ENCODE measurements around the gene RASSF3.

RASSF3 gene

GRCh38 chr12:64566831-64567517, 43.3 kb upstream of the RASSF3 start:
- H4K20me1 ChIP-seq (ENCODE audit: insufficient read depth, low read length, poor library complexity, severe bottlenecking), result no peaks in the 10 kb centered on the region
- H3K9me3 ChIP-seq (ENCODE audit: insufficient read depth, low read depth, low read length), result no peaks in the 10 kb centered on the region
- TF ChIP-seq EZH2phosphoT487 (IDR thresholded peaks at IDR 0.05; ENCODE audit: borderline replicate concordance) (no peak), CTCF (conservative IDR thresholded peaks at IDR 0.05; ENCODE audit: low read length) (no peak)
- no peak overlapping the region for H3K4me3 ChIP-seq (ENCODE audit: low read length, poor library complexity, severe bottlenecking)
- no peak overlapping the region for H3K9ac ChIP-seq (ENCODE audit: low read depth, low read length, poor library complexity, severe bottlenecking)
- peaks cover 6% of the 10 kb centered on the region for H3K4me1 ChIP-seq (ENCODE audit: insufficient read depth, low read length, poor library complexity, severe bottlenecking)
- no peaks in the 10 kb centered on the region for H3K27me3 ChIP-seq (ENCODE audit: insufficient read depth, low read length, poor library complexity, severe bottlenecking)
- H3F3A ChIP-seq (ENCODE audit: low read depth), result no peaks in the 10 kb centered on the region
- H3K79me2 ChIP-seq (ENCODE audit: insufficient read depth, low read length), result no peaks in the 10 kb centered on the region
- peak overlapping the region; percentile 27; the same call in 1 of the 2 replicates for H2AFZ ChIP-seq (ENCODE audit: low read length)
- no peaks in the 10 kb centered on the region for H3K9me2 ChIP-seq (replicated peaks; ENCODE audit: low read depth, low read length)
- no peak overlapping the region for H3K4me2 ChIP-seq (ENCODE audit: low read depth, low read length, poor library complexity, severe bottlenecking)
- no peaks in the 10 kb centered on the region for H3K36me3 ChIP-seq (ENCODE audit: insufficient read depth, low read length)

- Histone ChIP-seq H3F3A (ENCODE audit: low read depth) (no peaks in the 10 kb centered on the region), H3K9me2 (replicated peaks; ENCODE audit: low read depth, low read length) (no peaks in the 10 kb centered on the region), H3K79me2 (ENCODE audit: insufficient read depth, low read length) (no peaks in the 10 kb centered on the region), H3K9ac (ENCODE audit: low read depth, low read length, poor library complexity, severe bottlenecking) (no peak overlapping the region), H3K4me3 (ENCODE audit: low read length, poor library complexity, severe bottlenecking) (no peak overlapping the region), H3K36me3 (ENCODE audit: insufficient read depth, low read length) (no peaks in the 10 kb centered on the region), H3K4me1 (ENCODE audit: insufficient read depth, low read length, poor library complexity, severe bottlenecking) (peaks cover 6% of the 10 kb centered on the region), H3K27me3 (ENCODE audit: insufficient read depth, low read length, poor library complexity, severe bottlenecking) (no peaks in the 10 kb centered on the region), H2AFZ (ENCODE audit: low read length) (no peak overlapping the region), H3K9me3 (ENCODE audit: insufficient read depth, low read depth, low read length) (no peaks in the 10 kb centered on the region), H3K4me2 (ENCODE audit: low read depth, low read length, poor library complexity, severe bottlenecking) (no peak overlapping the region), H4K20me1 (ENCODE audit: insufficient read depth, low read length, poor library complexity, severe bottlenecking) (no peaks in the 10 kb centered on the region)
- TF ChIP-seq CTCF (conservative IDR thresholded peaks at IDR 0.05; ENCODE audit: low read length), result no peak
- TF ChIP-seq EZH2phosphoT487 (IDR thresholded peaks at IDR 0.05; ENCODE audit: borderline replicate concordance), result no peak
Measured at GRCh38 chr12:64567570-64567969, 42.7 kb upstream of the RASSF3 start.

- Histone ChIP-seq H3K27me3 (ENCODE audit: insufficient read depth, low read length, poor library complexity, severe bottlenecking) (no peaks in the 10 kb centered on the region), H3K9ac (ENCODE audit: low read depth, low read length, poor library complexity, severe bottlenecking) (no peak overlapping the region), H3K9me2 (replicated peaks; ENCODE audit: low read depth, low read length) (no peaks in the 10 kb centered on the region), H3K36me3 (ENCODE audit: insufficient read depth, low read length) (no peaks in the 10 kb centered on the region), H3K79me2 (ENCODE audit: insufficient read depth, low read length) (no peaks in the 10 kb centered on the region), H2AFZ (ENCODE audit: low read length) (no peak overlapping the region), H3K4me2 (ENCODE audit: low read depth, low read length, poor library complexity, severe bottlenecking) (no peak overlapping the region), H3K4me3 (ENCODE audit: low read length, poor library complexity, severe bottlenecking) (no peak overlapping the region), H3K4me1 (ENCODE audit: insufficient read depth, low read length, poor library complexity, severe bottlenecking) (peaks cover 6% of the 10 kb centered on the region), H4K20me1 (ENCODE audit: insufficient read depth, low read length, poor library complexity, severe bottlenecking) (no peaks in the 10 kb centered on the region), H3K9me3 (ENCODE audit: insufficient read depth, low read depth, low read length) (no peaks in the 10 kb centered on the region), H3F3A (ENCODE audit: low read depth) (no peaks in the 10 kb centered on the region)
- TF ChIP-seq CTCF (conservative IDR thresholded peaks at IDR 0.05; ENCODE audit: low read length) (no peak), EZH2phosphoT487 (IDR thresholded peaks at IDR 0.05; ENCODE audit: borderline replicate concordance) (no peak)
Measured at GRCh38 chr12:64568298-64568697, 42.0 kb upstream of the RASSF3 start.
